ENCODE measurements around the gene EDNRB.

Gene EDNRB

GRCh38 chr13:77891041-77891440 lies 27.6 kb downstream of the EDNRB start:
- no peak for TF ChIP-seq CTCF (IDR thresholded peaks at IDR 0.05; ENCODE audit: low read depth, low read length, missing control alignments)
- DNase-seq (ENCODE audit: low read depth) = no peak
- H3K4me3 ChIP-seq (ENCODE audit: low read depth, low read length) = no peak overlapping the region

- DNase-seq (ENCODE audit: low read depth) = no peak
- no peak overlapping the region for H3K4me3 ChIP-seq (ENCODE audit: low read depth, low read length)
- TF ChIP-seq CTCF (IDR thresholded peaks at IDR 0.05; ENCODE audit: low read depth, low read length, missing control alignments) = no peak
Observed at GRCh38 chr13:77883328-77883727, 35.3 kb downstream of the EDNRB start.

GRCh38 chr13:77878190-77878589 lies 40.4 kb downstream of the EDNRB start:
- TF ChIP-seq CTCF (IDR thresholded peaks at IDR 0.05; ENCODE audit: low read depth, low read length, missing control alignments) = no peak
- H3K4me3 ChIP-seq (ENCODE audit: low read depth, low read length) = no peak overlapping the region
- DNase-seq (ENCODE audit: low read depth) = no peak

GRCh38 chr13:77876176-77876575 lies 42.5 kb downstream of the EDNRB start:
- no peak overlapping the region for H3K4me3 ChIP-seq (ENCODE audit: low read depth, low read length)
- DNase-seq (ENCODE audit: low read depth) = no peak
- TF ChIP-seq CTCF (IDR thresholded peaks at IDR 0.05; ENCODE audit: low read depth, low read length, missing control alignments) = no peak

- H3K4me3 ChIP-seq (ENCODE audit: low read depth, low read length) = no peak overlapping the region
- no peak for TF ChIP-seq CTCF (IDR thresholded peaks at IDR 0.05; ENCODE audit: low read depth, low read length, missing control alignments)
- DNase-seq (ENCODE audit: low read depth) = no peak
Observed at GRCh38 chr13:77874406-77874805, 44.2 kb downstream of the EDNRB start.

GRCh38 chr13:77872995-77873394 lies 45.6 kb downstream of the EDNRB start:
- TF ChIP-seq CTCF (IDR thresholded peaks at IDR 0.05; ENCODE audit: low read depth, low read length, missing control alignments) = no peak
- DNase-seq (ENCODE audit: low read depth) = no peak
- no peak overlapping the region for H3K4me3 ChIP-seq (ENCODE audit: low read depth, low read length)

- no peak for DNase-seq (ENCODE audit: low read depth)
- no peak for TF ChIP-seq CTCF (IDR thresholded peaks at IDR 0.05; ENCODE audit: low read depth, low read length, missing control alignments)
- H3K4me3 ChIP-seq (ENCODE audit: low read depth, low read length) = no peak overlapping the region
Observed at GRCh38 chr13:77871596-77871995, 47.0 kb downstream of the EDNRB start.
